Fibroblast of mammary gland (primary cell): ENCODE results near the gene B3GLCT.

ENCODE experiments used
- DNase-seq: peaks from one replicate; pipeline ENCODE4 v3.0.0-alpha.2; 2010; ENCODE audit warnings: low read depth
- H3K4me3 ChIP-seq: 2 replicates; pipeline ENCODE4 v1.5.1; 2011; ENCODE audit warnings: low read depth, mild to moderate bottlenecking, low read length, moderate library complexity; ENCODE audit not compliant: control insufficient read depth
- TF ChIP-seq, protein P1 (sequence below): conservative IDR thresholded peaks from 2 replicates; pipeline ENCODE4 v1.5.1; 2011; ENCODE audit warnings: low read depth, low read length, inconsistent platforms; ENCODE audit not compliant: control insufficient read depth, insufficient read depth

B3GLCT gene

DNA sequence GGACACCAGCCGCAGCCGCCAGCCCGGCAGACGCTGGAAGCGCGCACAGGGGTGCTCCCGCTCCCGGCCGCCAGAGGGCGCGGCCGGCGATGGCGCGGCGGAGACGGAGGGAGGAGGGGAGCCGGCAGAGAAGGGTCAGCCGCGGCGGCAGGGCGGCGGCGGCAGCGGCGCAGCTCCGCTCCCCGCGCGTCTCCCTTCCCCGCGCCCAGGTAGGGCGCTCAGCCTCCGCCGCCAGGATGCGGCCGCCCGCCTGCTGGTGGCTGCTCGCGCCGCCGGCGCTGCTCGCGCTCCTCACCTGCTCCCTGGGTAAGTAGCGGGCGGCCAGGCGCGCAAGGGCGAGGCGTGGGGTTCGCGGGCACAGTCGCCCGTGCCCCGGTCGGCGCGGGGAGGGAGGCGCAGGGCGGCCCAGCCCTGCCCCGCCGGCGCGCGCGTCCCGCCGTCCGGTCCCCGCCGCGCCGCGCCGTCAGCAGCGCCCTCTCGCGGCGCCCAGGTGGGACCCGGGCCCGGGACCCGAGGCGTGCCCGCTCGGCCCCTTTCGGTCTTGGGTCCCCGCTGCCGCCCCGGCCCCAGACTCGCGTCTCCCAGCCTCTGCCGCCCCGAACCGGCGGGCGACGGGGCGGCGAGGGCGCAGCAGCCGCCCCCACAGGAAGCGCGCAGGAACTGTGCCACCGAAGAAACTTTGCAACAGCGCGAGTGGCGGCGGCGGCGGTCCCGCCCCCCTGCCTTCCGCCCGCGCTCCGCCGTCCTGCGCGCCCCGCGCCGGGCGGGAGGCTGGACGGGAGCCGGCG lies at the start of gene B3GLCT:
TSS of gene B3GLCT (plus strand) at position 127 of the 788 bp plus-strand sequence. CDS start at position 237, 110 bp downstream.
- peak within 1 kb of the TSS; percentile 57 for H3K4me3 ChIP-seq
- DNase-seq = peak; percentile 65
- TF ChIP-seq, protein P1, sequence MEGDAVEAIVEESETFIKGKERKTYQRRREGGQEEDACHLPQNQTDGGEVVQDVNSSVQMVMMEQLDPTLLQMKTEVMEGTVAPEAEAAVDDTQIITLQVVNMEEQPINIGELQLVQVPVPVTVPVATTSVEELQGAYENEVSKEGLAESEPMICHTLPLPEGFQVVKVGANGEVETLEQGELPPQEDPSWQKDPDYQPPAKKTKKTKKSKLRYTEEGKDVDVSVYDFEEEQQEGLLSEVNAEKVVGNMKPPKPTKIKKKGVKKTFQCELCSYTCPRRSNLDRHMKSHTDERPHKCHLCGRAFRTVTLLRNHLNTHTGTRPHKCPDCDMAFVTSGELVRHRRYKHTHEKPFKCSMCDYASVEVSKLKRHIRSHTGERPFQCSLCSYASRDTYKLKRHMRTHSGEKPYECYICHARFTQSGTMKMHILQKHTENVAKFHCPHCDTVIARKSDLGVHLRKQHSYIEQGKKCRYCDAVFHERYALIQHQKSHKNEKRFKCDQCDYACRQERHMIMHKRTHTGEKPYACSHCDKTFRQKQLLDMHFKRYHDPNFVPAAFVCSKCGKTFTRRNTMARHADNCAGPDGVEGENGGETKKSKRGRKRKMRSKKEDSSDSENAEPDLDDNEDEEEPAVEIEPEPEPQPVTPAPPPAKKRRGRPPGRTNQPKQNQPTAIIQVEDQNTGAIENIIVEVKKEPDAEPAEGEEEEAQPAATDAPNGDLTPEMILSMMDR = no peak

DNA sequence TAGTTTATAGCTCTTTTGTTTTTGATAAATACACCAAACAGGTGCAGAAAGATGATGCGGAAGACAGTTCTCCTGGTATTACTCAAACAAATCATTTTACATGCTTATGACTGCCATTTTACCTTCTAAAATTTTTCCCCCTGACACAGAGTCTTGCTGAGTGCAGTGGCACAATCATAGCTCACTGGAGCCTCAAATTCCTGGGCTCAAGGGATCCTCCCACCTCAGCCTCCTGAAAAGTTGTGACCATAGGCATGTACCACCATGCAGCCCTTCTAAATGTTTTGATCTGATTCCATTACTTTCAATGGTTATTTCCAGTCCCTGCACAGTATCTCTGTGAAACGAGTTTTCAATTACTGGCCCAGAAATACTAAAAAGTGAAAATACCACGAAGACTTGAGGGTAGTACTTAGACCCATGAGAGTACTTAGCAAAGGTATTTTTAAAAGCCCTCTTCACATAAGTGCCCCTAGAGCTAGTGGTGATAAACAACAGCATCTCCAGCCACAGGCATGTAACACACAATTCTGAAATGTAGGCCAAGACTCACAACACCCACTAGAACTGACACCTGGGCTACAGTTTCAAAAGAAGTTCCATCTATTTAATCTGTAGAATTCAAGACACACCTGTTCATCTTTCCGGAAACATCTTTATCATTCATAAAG lies 49.3 kb upstream of the B3GLCT start:
- TF ChIP-seq, protein P1 = no peak
- DNase-seq = no peak

DNA sequence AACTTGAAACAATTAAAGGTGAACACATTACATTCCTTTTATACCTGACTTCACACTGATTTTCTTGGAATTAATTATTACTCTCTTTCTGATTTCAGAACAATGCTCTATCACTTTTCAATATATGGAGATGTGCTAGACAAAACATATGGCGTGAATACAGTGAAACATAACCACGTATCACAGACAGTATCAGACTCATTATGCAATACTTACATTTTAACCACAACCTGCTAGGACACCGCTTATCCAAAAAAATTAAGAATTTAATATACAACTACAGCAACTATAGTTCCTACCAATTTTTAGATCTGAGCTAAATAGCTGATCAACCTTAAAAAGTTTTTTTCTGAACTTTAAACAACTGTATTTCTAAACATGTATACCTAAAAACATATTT lies 47.9 kb upstream of the B3GLCT start:
- TF ChIP-seq, protein P1 = no peak
- H3K4me3 ChIP-seq = no peak overlapping the region
- DNase-seq = no peak

More for the DNA sequence above, 49.3 kb upstream of the B3GLCT start:
- no peak overlapping the region for H3K4me3 ChIP-seq

DNA sequence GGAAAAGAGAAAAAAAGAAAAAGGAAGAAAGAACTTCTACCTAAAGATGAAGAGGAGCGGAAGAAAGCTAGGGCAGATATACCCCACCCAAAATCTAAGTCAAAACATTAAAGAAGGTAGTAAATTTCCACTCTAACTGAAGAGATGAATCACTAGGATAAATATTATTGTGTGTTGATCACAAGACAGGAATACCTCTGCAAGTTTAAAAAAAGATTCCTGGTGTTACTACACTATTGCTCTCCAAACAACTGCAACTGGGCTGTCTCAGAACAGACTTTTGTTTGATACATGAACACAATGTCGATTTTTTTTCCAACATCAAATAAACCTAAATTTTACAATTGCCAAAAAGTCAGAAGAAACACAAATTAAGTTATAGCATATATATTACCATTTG lies 44.8 kb upstream of the B3GLCT start:
- H3K4me3 ChIP-seq = no peak overlapping the region
- TF ChIP-seq, protein P1 = no peak
- no peak for DNase-seq

DNA sequence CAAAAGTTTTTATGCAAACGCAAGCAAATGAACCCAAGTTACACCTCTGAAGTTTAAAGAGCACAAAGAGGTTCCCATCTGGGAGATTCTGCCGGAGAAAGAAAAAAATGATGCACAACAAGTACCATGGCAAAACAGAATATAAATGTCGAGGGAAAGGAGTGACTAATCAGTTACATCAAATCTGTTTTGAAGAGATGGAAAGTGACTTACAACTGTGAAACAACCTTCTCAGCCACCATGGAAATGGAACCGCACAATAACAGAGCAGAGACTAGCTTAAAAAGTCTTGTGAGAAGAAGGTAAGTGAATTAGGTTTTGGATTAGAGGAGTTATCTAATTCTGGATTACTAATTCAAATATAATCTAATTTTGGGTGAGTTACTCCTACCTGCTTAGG lies 40.5 kb upstream of the B3GLCT start:
- TF ChIP-seq, protein P1 = no peak

DNA sequence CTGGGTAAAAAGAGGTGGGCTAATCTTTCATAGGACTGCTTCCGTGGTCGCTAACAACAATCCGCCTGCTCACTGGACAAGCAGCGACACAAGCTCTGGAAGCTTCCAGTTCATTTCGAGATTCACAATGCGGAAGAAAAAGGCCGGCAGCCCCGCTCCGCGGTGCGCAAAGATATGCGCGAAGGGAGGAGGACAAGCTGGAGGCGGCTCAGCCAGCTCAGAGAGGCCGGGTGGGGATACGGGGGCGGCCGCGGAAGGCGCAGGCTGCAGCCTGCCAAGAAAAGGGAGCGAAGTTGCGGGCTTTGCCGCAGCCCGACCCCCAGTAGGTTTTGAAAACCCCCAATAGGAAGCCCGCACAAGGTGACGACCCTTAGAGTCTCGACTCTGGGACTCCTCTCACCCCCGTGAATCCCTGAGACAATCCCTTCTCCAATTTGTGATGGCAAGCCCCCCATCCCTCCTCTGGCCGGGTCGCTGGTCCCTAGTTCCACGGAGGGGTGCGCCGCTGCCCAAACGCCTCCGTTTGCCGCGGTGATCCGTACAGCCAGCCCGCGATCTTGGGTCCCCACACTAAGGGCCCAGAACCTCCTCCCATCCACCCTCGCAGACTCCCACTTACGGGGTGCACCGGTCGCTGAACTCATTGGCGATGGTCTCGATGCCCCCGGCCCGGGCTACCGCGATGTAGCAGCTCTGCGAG lies 38.8 kb upstream of the B3GLCT start:
- peak; percentile 69 for DNase-seq
- peak overlapping the region; percentile 94 for H3K4me3 ChIP-seq
- TF ChIP-seq, protein P1 = no peak

More for the DNA sequence above, 40.5 kb upstream of the B3GLCT start:
- H3K4me3 ChIP-seq = peak overlapping the region; percentile 94
- peak; percentile 28 for DNase-seq
